ENCODE data around the gene ITGA5.

GRCh38 chr12:54431911-54432814 is 13.1 kb upstream of the ITGA5 start:
- TF ChIP-seq CTCF (IDR thresholded peaks at IDR 0.05; ENCODE audit: borderline replicate concordance, extremely low read depth, low read length, poor library complexity, severe bottlenecking) = no peak
- TF ChIP-seq EZH2 (IDR thresholded peaks at IDR 0.05; ENCODE audit: borderline replicate concordance, low read depth, low read length, severe bottlenecking) = no peak
